Measurements from ENCODE around the gene HEXA.

GRCh38 chr15:72404356-72404755 is 28.5 kb upstream of the HEXA start:
- TF ChIP-seq MXI1 (conservative IDR thresholded peaks at IDR 0.05; ENCODE audit: poor library complexity, severe bottlenecking) = no peak
- no peak for TF ChIP-seq EP300 (conservative IDR thresholded peaks at IDR 0.05; ENCODE audit: poor library complexity, severe bottlenecking)
- no peak for TF ChIP-seq POLR2AphosphoS5 (IDR thresholded peaks at IDR 0.05)
- no peak for TF ChIP-seq REST (IDR thresholded peaks at IDR 0.05; ENCODE audit: borderline replicate concordance)
- TF ChIP-seq CTCF (IDR thresholded peaks at IDR 0.05; ENCODE audit: poor library complexity, severe bottlenecking) = no peak
- TF ChIP-seq EZH2 (IDR thresholded peaks at IDR 0.05; ENCODE audit: borderline replicate concordance, insufficient read depth, low read length, poor library complexity, severe bottlenecking) = no peak
- TF ChIP-seq RAD21 (conservative IDR thresholded peaks at IDR 0.05) = no peak
- TF ChIP-seq TAF1 (IDR thresholded peaks at IDR 0.05; ENCODE audit: low read depth) = no peak
- TF ChIP-seq SMC3 (conservative IDR thresholded peaks at IDR 0.05; ENCODE audit: poor library complexity) = no peak

Data from neural cell (in vitro differentiated cells).